Spinal cord (tissue), 10 donors: ENCODE measurements around the gene PRKCH. TPM values are rescaled to one million over a fixed set of nuclear protein-coding genes. Genes with fewer than 3 reads are reported as not detected.

ENCODE experiments used
- DNase-seq, 6 donors: peaks; one replicate each; pipeline versions ENCODE4 v3.0.0 to v3.0.0-alpha.2; 2013 to 2015; ENCODE audit warnings: low spot score in 6 of 6, low read depth in 4 of 6
- H3K27ac ChIP-seq: one replicate; pipeline ENCODE4 v1.5.1; 2013; ENCODE audit warnings: low read depth, low read length, control low read depth
- H3K27me3 ChIP-seq: one replicate; pipeline ENCODE4 v1.6.1; 2013; ENCODE audit warnings: low read length; ENCODE audit not compliant: control insufficient read depth, insufficient read depth
- H3K36me3 ChIP-seq: one replicate; pipeline ENCODE4 v1.6.1; 2013; ENCODE audit warnings: low read length; ENCODE audit not compliant: control insufficient read depth, insufficient read depth
- H3K4me1 ChIP-seq: one replicate; pipeline ENCODE4 v1.6.1; 2013; ENCODE audit warnings: low read length; ENCODE audit not compliant: control insufficient read depth, insufficient read depth
- H3K4me3 ChIP-seq: one replicate; pipeline ENCODE4 v1.5.1; 2013; ENCODE audit warnings: low read depth, low read length, control low read depth
- H3K9me3 ChIP-seq: one replicate; pipeline ENCODE4 v1.6.1; 2013; ENCODE audit warnings: low read length; ENCODE audit not compliant: control insufficient read depth, insufficient read depth
- WGBS: methylation state at CpG from one replicate; pipeline ENCODE4 v1.1.5; 2013; ENCODE audit warnings: missing lambda C conversion rate; ENCODE audit not compliant: insufficient coverage; 5-methylcytosine and 5-hydroxymethylcytosine counted together
- polyA plus RNA-seq, 2 donors: library from polyadenylated mRNA; unstranded; fragments of 120-200 nt; gene quantifications; one replicate each; pipeline ENCODE4 v1.2.1, GENCODE V29; 2013; ENCODE audit not compliant: insufficient read length in 2 of 2
- total RNA-seq, 2 donors: library from RNA; depleted of rRNA in 1 of 2; stranded (reverse); fragments of 120-200 nt in 1 of 2; fragments of >200 nt in 1 of 2; gene quantifications; one replicate each; pipeline versions ENCODE4 v1.2.3 to v1.2.4, GENCODE V29; 2013 to 2014
- donor health status: healthy.

The PRKCH gene
- total and polyA plus RNA-seq, 4 donors = 9.6 to 30.7 (median 15.5) TPM

GRCh38 chr14:61520576-61520975, 199.2 kb downstream of the PRKCH start:
- no peaks in the 10 kb centered on the region for H3K36me3 ChIP-seq

GRCh38 chr14:61521773-61522172, 200.4 kb downstream of the PRKCH start:
- Histone ChIP-seq H3K4me3 (no peak overlapping the region), H3K27ac (no peak overlapping the region), H3K27me3 (no peaks in the 10 kb centered on the region), H3K4me1 (peaks cover 18% of the 10 kb centered on the region), H3K9me3 (no peaks in the 10 kb centered on the region), H3K36me3 (no peaks in the 10 kb centered on the region)
- DNase-seq = no peak
- no CpG with 5 or more reads among the region's 1 CpG for WGBS

More at GRCh38 chr14:61520576-61520975, 199.2 kb downstream of the PRKCH start:
- Histone ChIP-seq H3K27ac (no peak overlapping the region), H3K4me3 (no peak overlapping the region), H3K4me1 (peaks cover 7% of the 10 kb centered on the region), H3K27me3 (no peaks in the 10 kb centered on the region), H3K9me3 (no peaks in the 10 kb centered on the region)
- DNase-seq = no peak
- no CpG with 5 or more reads among the region's 1 CpG for WGBS

GRCh38 chr14:61523751-61524150, 202.4 kb downstream of the PRKCH start:
- Histone ChIP-seq H3K36me3 (no peaks in the 10 kb centered on the region), H3K4me1 (peaks cover 20% of the 10 kb centered on the region), H3K27ac (no peak overlapping the region), H3K27me3 (no peaks in the 10 kb centered on the region), H3K4me3 (no peak overlapping the region), H3K9me3 (no peaks in the 10 kb centered on the region)
- WGBS = no CpG with 5 or more reads among the region's 5 CpGs
- DNase-seq = no peak

GRCh38 chr14:61524211-61524806, 202.9 kb downstream of the PRKCH start:
- 22% methylated on average over 1 of the region's 4 CpGs for WGBS
- H3K4me1 ChIP-seq = peaks cover 20% of the 10 kb centered on the region
- peak in 3 of 6 donors; percentile 15 to 60 (median 57) for DNase-seq
- no peaks in the 10 kb centered on the region for H3K9me3 ChIP-seq
- H3K27ac ChIP-seq = no peak overlapping the region
- no peaks in the 10 kb centered on the region for H3K36me3 ChIP-seq
- no peaks in the 10 kb centered on the region for H3K27me3 ChIP-seq
- H3K4me3 ChIP-seq = no peak overlapping the region

- Histone ChIP-seq H3K4me1 (peaks cover 20% of the 10 kb centered on the region), H3K27me3 (no peaks in the 10 kb centered on the region), H3K9me3 (no peaks in the 10 kb centered on the region), H3K36me3 (no peaks in the 10 kb centered on the region), H3K4me3 (no peak overlapping the region), H3K27ac (no peak overlapping the region)
- 100% methylated on average over 1 of the region's 1 CpG for WGBS
- no peak for DNase-seq
These were observed 203.5 kb downstream of the PRKCH start for GRCh38 chr14:61524936-61525292.

- H3K4me1 ChIP-seq = peaks cover 20% of the 10 kb centered on the region
- H3K4me3 ChIP-seq = no peak overlapping the region
- WGBS = 85% methylated on average over 14 of the region's 16 CpGs
- H3K9me3 ChIP-seq = no peaks in the 10 kb centered on the region
- H3K27ac ChIP-seq = no peak overlapping the region
- H3K27me3 ChIP-seq = no peaks in the 10 kb centered on the region
- no peak for DNase-seq
- no peaks in the 10 kb centered on the region for H3K36me3 ChIP-seq
These were observed 204.1 kb downstream of the PRKCH start for GRCh38 chr14:61525293-61526011.

- WGBS = 91% methylated on average over 7 of the region's 9 CpGs
- no peaks in the 10 kb centered on the region for H3K9me3 ChIP-seq
- DNase-seq = no peak
- no peak overlapping the region for H3K27ac ChIP-seq
- H3K4me3 ChIP-seq = no peak overlapping the region
- H3K4me1 ChIP-seq = peaks cover 20% of the 10 kb centered on the region
- H3K36me3 ChIP-seq = no peaks in the 10 kb centered on the region
- H3K27me3 ChIP-seq = no peaks in the 10 kb centered on the region
These were observed 205.3 kb downstream of the PRKCH start for GRCh38 chr14:61526405-61527312.

GRCh38 chr14:61527325-61528100, 206.1 kb downstream of the PRKCH start:
- Histone ChIP-seq H3K4me1 (peaks cover 20% of the 10 kb centered on the region), H3K27me3 (no peaks in the 10 kb centered on the region), H3K4me3 (no peak overlapping the region), H3K36me3 (no peaks in the 10 kb centered on the region), H3K9me3 (no peaks in the 10 kb centered on the region), H3K27ac (no peak overlapping the region)
- DNase-seq = no peak
- 71% methylated on average over 7 of the region's 10 CpGs for WGBS

- H3K4me1 ChIP-seq = peaks cover 20% of the 10 kb centered on the region
- H3K27ac ChIP-seq = no peak overlapping the region
- no peaks in the 10 kb centered on the region for H3K36me3 ChIP-seq
- no peak overlapping the region for H3K4me3 ChIP-seq
- H3K9me3 ChIP-seq = no peaks in the 10 kb centered on the region
- WGBS = 67% methylated on average over 7 of the region's 9 CpGs
- no peaks in the 10 kb centered on the region for H3K27me3 ChIP-seq
- no peak for DNase-seq
These were observed 207.2 kb downstream of the PRKCH start for GRCh38 chr14:61528591-61529021.
